ENCODE data around the gene GMPS. TPM values are rescaled to one million over a fixed set of nuclear protein-coding genes. Genes with fewer than 3 reads are reported as not detected.

The GMPS gene
- total RNA-seq, 1 experiment from 2014 or later, result 43.3 TPM

- Histone ChIP-seq H3K27me3 (ENCODE audit: low read length) (no peaks in the 10 kb centered on the region), H3K4me1 (ENCODE audit: insufficient read depth, low read length) (peaks cover 14% of the 10 kb centered on the region), H3F3A (ENCODE audit: low read length, unreplicated experiment) (no peaks in the 10 kb centered on the region), H3K9me3 (ENCODE audit: low read length) (no peaks in the 10 kb centered on the region), H3K9me2 (replicated peaks; ENCODE audit: low read length) (no peaks in the 10 kb centered on the region), H3K4me2 (ENCODE audit: low read length) (peak overlapping the region; percentile 85), H3K27ac (ENCODE audit: low read length) (peak overlapping the region; percentile 59), H2AFZ (ENCODE audit: low read length) (peak overlapping the region; percentile 97), H3K36me3 (ENCODE audit: low read depth, low read length) (no peaks in the 10 kb centered on the region), H3K4me3 (ENCODE audit: low read length) (peak overlapping the region; percentile 79), H3K9ac (ENCODE audit: low read length) (peak overlapping the region; percentile 65), H3K79me2 (ENCODE audit: low read length) (peaks cover 42% of the 10 kb centered on the region), H4K20me1 (ENCODE audit: low read length) (peaks cover 20% of the 10 kb centered on the region)
- TF ChIP-seq, protein P1, sequence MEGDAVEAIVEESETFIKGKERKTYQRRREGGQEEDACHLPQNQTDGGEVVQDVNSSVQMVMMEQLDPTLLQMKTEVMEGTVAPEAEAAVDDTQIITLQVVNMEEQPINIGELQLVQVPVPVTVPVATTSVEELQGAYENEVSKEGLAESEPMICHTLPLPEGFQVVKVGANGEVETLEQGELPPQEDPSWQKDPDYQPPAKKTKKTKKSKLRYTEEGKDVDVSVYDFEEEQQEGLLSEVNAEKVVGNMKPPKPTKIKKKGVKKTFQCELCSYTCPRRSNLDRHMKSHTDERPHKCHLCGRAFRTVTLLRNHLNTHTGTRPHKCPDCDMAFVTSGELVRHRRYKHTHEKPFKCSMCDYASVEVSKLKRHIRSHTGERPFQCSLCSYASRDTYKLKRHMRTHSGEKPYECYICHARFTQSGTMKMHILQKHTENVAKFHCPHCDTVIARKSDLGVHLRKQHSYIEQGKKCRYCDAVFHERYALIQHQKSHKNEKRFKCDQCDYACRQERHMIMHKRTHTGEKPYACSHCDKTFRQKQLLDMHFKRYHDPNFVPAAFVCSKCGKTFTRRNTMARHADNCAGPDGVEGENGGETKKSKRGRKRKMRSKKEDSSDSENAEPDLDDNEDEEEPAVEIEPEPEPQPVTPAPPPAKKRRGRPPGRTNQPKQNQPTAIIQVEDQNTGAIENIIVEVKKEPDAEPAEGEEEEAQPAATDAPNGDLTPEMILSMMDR (conservative IDR thresholded peaks at IDR 0.05; ENCODE audit: low read depth, low read length), result no peak
- TF ChIP-seq EZH2 (IDR thresholded peaks at IDR 0.05; ENCODE audit: low read length, unreplicated experiment) (no peak), EZH2phosphoT487 (IDR thresholded peaks at IDR 0.05; ENCODE audit: borderline replicate concordance, low read length) (no peak)
- TSS peak; percentile 95 for BruUV-seq (replicated peaks)
- CTCF ChIA-PET, result interaction anchor here (0.6 to 1.4 kb wide), 3 partner anchors 64 to 1739 kb away, joined by 4 to 13 read pairs (median 5); partner anchors contain the start of gene C3orf33
- POLR2A ChIA-PET (ENCODE audit: unreplicated experiment), result interaction anchor here (0.7 kb wide), 2 partner anchors 63 to 64 kb away, joined by 4 to 5 read pairs; no protein-coding TSS in a partner anchor
- intact Hi-C loops (cut with micrococcal nuclease), result loop anchor here (1.0 to 5.0 kb wide), 2 partner anchors 15 to 122 kb away; partner anchors contain the start of genes PLCH1 and SLC33A1
- ATAC-seq, result no peak
- no peak for DNase-seq
Observed at GRCh38 chr3:155869691-155870090, 759 bp upstream of the GMPS start.

- H3K27me3 ChIP-seq (ENCODE audit: low read length), result no peaks in the 10 kb centered on the region
- no peaks in the 10 kb centered on the region for H3K36me3 ChIP-seq (ENCODE audit: low read depth, low read length)
- peaks cover 31% of the 10 kb centered on the region for H4K20me1 ChIP-seq (ENCODE audit: low read length)
- H2AFZ ChIP-seq (ENCODE audit: low read length), result peak overlapping the region; percentile 85
- no TSS peak for BruUV-seq (replicated peaks)
- no peak for TF ChIP-seq EZH2phosphoT487 (IDR thresholded peaks at IDR 0.05; ENCODE audit: borderline replicate concordance, low read length)
- no peak for TF ChIP-seq EZH2 (IDR thresholded peaks at IDR 0.05; ENCODE audit: low read length, unreplicated experiment)
- TF ChIP-seq, protein P1 (conservative IDR thresholded peaks at IDR 0.05; ENCODE audit: low read depth, low read length), result no peak
- peaks cover 14% of the 10 kb centered on the region for H3K4me1 ChIP-seq (ENCODE audit: insufficient read depth, low read length)
- ATAC-seq, result peak; percentile 18
- H3K79me2 ChIP-seq (ENCODE audit: low read length), result peaks cover 56% of the 10 kb centered on the region
- peak overlapping the region; percentile 75 for H3K27ac ChIP-seq (ENCODE audit: low read length)
- H3K4me2 ChIP-seq (ENCODE audit: low read length), result peak overlapping the region; percentile 84
- H3K9me3 ChIP-seq (ENCODE audit: low read length), result no peaks in the 10 kb centered on the region
- H3F3A ChIP-seq (ENCODE audit: low read length, unreplicated experiment), result no peaks in the 10 kb centered on the region
- CTCF ChIA-PET, result no interaction called here
- POLR2A ChIA-PET (ENCODE audit: unreplicated experiment), result no interaction called here
- H3K9me2 ChIP-seq (replicated peaks; ENCODE audit: low read length), result no peaks in the 10 kb centered on the region
- DNase-seq, result peak; percentile 44
- H3K9ac ChIP-seq (ENCODE audit: low read length), result peak overlapping the region; percentile 97
- intact Hi-C loops (cut with micrococcal nuclease), result loop anchor here (1.0 to 5.0 kb wide), 2 partner anchors 17 to 124 kb away; partner anchors contain the start of genes PLCH1 and SLC33A1
- peak overlapping the region; percentile 79 for H3K4me3 ChIP-seq (ENCODE audit: low read length)
Observed at GRCh38 chr3:155870945-155871745, 695 bp downstream of the GMPS start.

Measured in PC-3 (cell line).